Measurements from ENCODE around the gene MFNG. TPM values are rescaled to one million over a fixed set of nuclear protein-coding genes. Genes with fewer than 3 reads are reported as not detected.

MFNG gene
- total RNA-seq, 1 experiment from 2014 or later: 3.3 TPM

DNA sequence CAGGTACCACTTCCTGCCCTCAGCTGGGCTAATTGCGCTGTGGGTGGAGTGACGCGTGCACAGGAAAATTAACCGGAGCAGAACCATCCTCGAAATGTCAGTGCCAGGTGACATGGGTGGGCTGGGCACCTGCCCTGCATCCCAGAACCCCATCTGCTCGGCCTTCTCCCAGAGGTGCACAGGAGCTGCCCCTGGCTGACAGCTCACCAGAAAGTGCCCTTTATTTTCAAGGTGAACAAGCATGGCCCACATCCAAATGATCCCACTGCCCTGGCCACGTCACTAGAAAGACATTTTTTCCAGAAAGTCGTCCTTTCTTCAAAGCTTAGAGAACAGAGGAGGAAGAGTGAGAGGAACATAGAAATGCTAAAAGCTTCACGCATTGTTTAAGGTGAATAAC is 54.8 kb downstream of the MFNG start:
- no peak overlapping the region for H2BK20ac ChIP-seq (ENCODE audit: low read depth, low read length, poor library complexity, severe bottlenecking)
- Mint-ChIP-seq H3K36me3 (ENCODE audit: insufficient read depth in 1 of 3, low read depth in 3 of 3) (no peaks in the 10 kb centered on the region; a peak in 1 of 7 replicates), H3K4me3 (no peak overlapping the region), H3K4me1 (peaks cover 17 to 27% of the 10 kb centered on the region in 2 experiments), H3K9me3 (peaks cover 0 to 4% of the 10 kb centered on the region in 2 experiments; a peak in 1 of 5 replicates), H3K27ac (no peak overlapping the region), H3K27me3 (ENCODE audit: low read depth) (peaks cover 51% of the 10 kb centered on the region)
- H3K27ac ChIP-seq (ENCODE audit: insufficient read length, low read depth, low read length): no peak overlapping the region
- no peak overlapping the region for H2BK120ac ChIP-seq (ENCODE audit: low read depth, low read length, poor library complexity, severe bottlenecking)
- no peak overlapping the region for H2BK5ac ChIP-seq (ENCODE audit: insufficient read length, low read length)
- H3K27me3 ChIP-seq (ENCODE audit: insufficient read depth, low read length): peaks cover 17% of the 10 kb centered on the region
- no peak overlapping the region; the same call in 1 of the 2 replicates for H3K14ac ChIP-seq (ENCODE audit: insufficient read depth, low read length)
- H4K91ac ChIP-seq (ENCODE audit: insufficient read length, low read depth, low read length): no peak overlapping the region
- no peak overlapping the region for H3K9ac ChIP-seq (ENCODE audit: extremely low read depth, insufficient read length, low read length)
- no peak overlapping the region for H2BK12ac ChIP-seq (ENCODE audit: insufficient read length, low read depth, low read length)
- TF ChIP-seq, protein P1, sequence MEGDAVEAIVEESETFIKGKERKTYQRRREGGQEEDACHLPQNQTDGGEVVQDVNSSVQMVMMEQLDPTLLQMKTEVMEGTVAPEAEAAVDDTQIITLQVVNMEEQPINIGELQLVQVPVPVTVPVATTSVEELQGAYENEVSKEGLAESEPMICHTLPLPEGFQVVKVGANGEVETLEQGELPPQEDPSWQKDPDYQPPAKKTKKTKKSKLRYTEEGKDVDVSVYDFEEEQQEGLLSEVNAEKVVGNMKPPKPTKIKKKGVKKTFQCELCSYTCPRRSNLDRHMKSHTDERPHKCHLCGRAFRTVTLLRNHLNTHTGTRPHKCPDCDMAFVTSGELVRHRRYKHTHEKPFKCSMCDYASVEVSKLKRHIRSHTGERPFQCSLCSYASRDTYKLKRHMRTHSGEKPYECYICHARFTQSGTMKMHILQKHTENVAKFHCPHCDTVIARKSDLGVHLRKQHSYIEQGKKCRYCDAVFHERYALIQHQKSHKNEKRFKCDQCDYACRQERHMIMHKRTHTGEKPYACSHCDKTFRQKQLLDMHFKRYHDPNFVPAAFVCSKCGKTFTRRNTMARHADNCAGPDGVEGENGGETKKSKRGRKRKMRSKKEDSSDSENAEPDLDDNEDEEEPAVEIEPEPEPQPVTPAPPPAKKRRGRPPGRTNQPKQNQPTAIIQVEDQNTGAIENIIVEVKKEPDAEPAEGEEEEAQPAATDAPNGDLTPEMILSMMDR (conservative IDR thresholded peaks at IDR 0.05): no peak
- no peak overlapping the region for H4K8ac ChIP-seq (replicated peaks; ENCODE audit: insufficient read length, low read depth, low read length)
- no peak overlapping the region for H2AFZ ChIP-seq (ENCODE audit: low read length)
- no peak overlapping the region for H2AK5ac ChIP-seq (ENCODE audit: insufficient read length, low read length)
- no peak overlapping the region for H3K4me2 ChIP-seq (ENCODE audit: insufficient read depth, insufficient read length, low read length)
- no peaks in the 10 kb centered on the region for H3K9me3 ChIP-seq (ENCODE audit: control insufficient read depth, low read depth, low read length)
- no peak for DNase-seq
- H4K20me1 ChIP-seq (ENCODE audit: control insufficient read depth, insufficient read depth, insufficient read length): no peaks in the 10 kb centered on the region
- H2BK15ac ChIP-seq (ENCODE audit: low read depth, low read length): no peak overlapping the region
- no peak overlapping the region for H3K4ac ChIP-seq (ENCODE audit: low read depth, low read length)
- no peaks in the 10 kb centered on the region for H3K79me2 ChIP-seq (ENCODE audit: insufficient read depth, low read length)
- no peaks in the 10 kb centered on the region for H3K79me1 ChIP-seq (ENCODE audit: insufficient read depth, low read depth, low read length, poor library complexity, severe bottlenecking)
- H4K5ac ChIP-seq (ENCODE audit: insufficient read length, low read depth, low read length): no peak overlapping the region
- H3K23ac ChIP-seq (ENCODE audit: insufficient read length, low read depth, low read length): no peak overlapping the region
- no peaks in the 10 kb centered on the region for H3K4me1 ChIP-seq (ENCODE audit: insufficient read depth, low read length)
- no peak overlapping the region for H3K56ac ChIP-seq (ENCODE audit: insufficient read length, low read depth, low read length)
- no peak overlapping the region for H3T11ph ChIP-seq (ENCODE audit: low read length)
- H3K23me2 ChIP-seq (ENCODE audit: insufficient read length, low read depth, low read length, poor library complexity, severe bottlenecking): peaks cover 6% of the 10 kb centered on the region
- no CpG with 5 or more reads among the region's 9 CpGs for WGBS (ENCODE audit: extremely low coverage, insufficient read length, low lambda C conversion rate)
- no peak overlapping the region for H3K18ac ChIP-seq (ENCODE audit: insufficient read length, low read depth, low read length)

All from H9 (cell line).